RWPE2 (cell line): ENCODE measurements around the gene GAPDH.

Source experiments
- ATAC-seq: fragments of 200-7000 bp; cut with Tn5 transposase; 3 replicates; pipeline ENCODE4 v1.9.1; 2021; ENCODE audit warnings: low read depth
- DNase-seq: peaks from one replicate; pipeline ENCODE4 v3.0.0-alpha.2; 2020; ENCODE audit warnings: low spot score
- H3K27ac ChIP-seq: fragments of 450-650 bp; 2 replicates; pipeline ENCODE4 v1.5.1; 2017; ENCODE audit warnings: mild to moderate bottlenecking; ENCODE audit not compliant: poor library complexity, severe bottlenecking
- H3K27me3 ChIP-seq: fragments of 250-450 bp; sonication (Bioruptor Pico); 2 replicates; pipeline ENCODE4 v1.5.1; 2021; ENCODE audit warnings: mild to moderate bottlenecking, moderate library complexity; ENCODE audit not compliant: insufficient read depth, poor library complexity, severe bottlenecking
- H3K36me3 ChIP-seq: fragments of 250-450 bp; sonication (Bioruptor Pico); 2 replicates; pipeline ENCODE4 v1.5.1; 2020; ENCODE audit warnings: low read depth, mild to moderate bottlenecking, moderate library complexity
- H3K4me1 ChIP-seq: fragments of 250-450 bp; sonication (Bioruptor Pico); 2 replicates; pipeline ENCODE4 v1.5.1; 2021; ENCODE audit warnings: mild to moderate bottlenecking, moderate library complexity; ENCODE audit not compliant: insufficient read depth, poor library complexity, severe bottlenecking
- H3K4me3 ChIP-seq: fragments of 250-450 bp; sonication (Bioruptor Pico); 2 replicates; pipeline ENCODE4 v1.5.1; 2021; ENCODE audit warnings: mild to moderate bottlenecking, moderate library complexity; ENCODE audit not compliant: severe bottlenecking
- H3K9me3 ChIP-seq: fragments of 250-450 bp; sonication (Bioruptor Pico); 2 replicates; pipeline ENCODE4 v1.5.1; 2021; ENCODE audit warnings: mild to moderate bottlenecking, moderate library complexity; ENCODE audit not compliant: severe bottlenecking
- CTCF ChIP-seq: fragments of 450-650 bp; IDR thresholded peaks from one replicate; pipeline ENCODE4 v1.5.1; 2017; ENCODE audit warnings: mild to moderate bottlenecking, moderate library complexity; ENCODE audit not compliant: poor library complexity, severe bottlenecking

Gene GAPDH

GRCh38 chr12:6546016-6546415 lies 11.7 kb downstream of the GAPDH start:
- H3K27ac ChIP-seq, result no peak overlapping the region
- no peak for TF ChIP-seq CTCF
- H3K27me3 ChIP-seq, result no peaks in the 10 kb centered on the region
- no peaks in the 10 kb centered on the region for H3K36me3 ChIP-seq
- ATAC-seq, result no peak
- H3K4me1 ChIP-seq, result peaks cover 28% of the 10 kb centered on the region
- no peaks in the 10 kb centered on the region for H3K9me3 ChIP-seq
- no peak overlapping the region for H3K4me3 ChIP-seq
- DNase-seq, result no peak

- peak overlapping the region; percentile 25 for H3K4me3 ChIP-seq
- no peaks in the 10 kb centered on the region for H3K27me3 ChIP-seq
- H3K4me1 ChIP-seq, result peaks cover 40% of the 10 kb centered on the region
- no peaks in the 10 kb centered on the region for H3K36me3 ChIP-seq
- no peak for DNase-seq
- H3K27ac ChIP-seq, result peak overlapping the region; percentile 87
- ATAC-seq, result no peak
- TF ChIP-seq CTCF, result no peak
- H3K9me3 ChIP-seq, result no peaks in the 10 kb centered on the region
Observed at GRCh38 chr12:6547566-6547965, 13.2 kb downstream of the GAPDH start.

DNA sequence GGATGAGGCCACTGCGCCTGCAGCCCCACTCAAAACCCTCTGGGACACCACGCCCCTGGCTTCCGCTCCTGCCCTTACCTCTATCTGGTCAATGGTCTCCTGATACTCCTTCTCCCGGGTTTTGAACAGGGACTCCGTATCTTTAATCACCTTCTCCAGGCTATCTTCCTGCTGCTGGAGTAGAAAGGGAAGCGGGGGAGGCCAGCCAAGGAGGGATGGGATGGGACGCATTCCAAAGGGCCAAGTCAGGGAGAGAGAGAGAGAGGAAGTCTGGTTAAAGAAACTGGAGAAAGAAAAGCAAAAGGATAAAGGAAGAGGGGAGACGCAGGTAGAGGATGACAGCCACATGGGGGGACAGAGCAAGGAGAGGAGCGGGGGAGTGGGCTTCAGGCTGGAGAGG lies 13.7 kb downstream of the GAPDH start:
- no peak for TF ChIP-seq CTCF
- Histone ChIP-seq H3K9me3 (no peaks in the 10 kb centered on the region), H3K27me3 (no peaks in the 10 kb centered on the region), H3K27ac (peak overlapping the region; percentile 87), H3K4me1 (peaks cover 40% of the 10 kb centered on the region), H3K36me3 (no peaks in the 10 kb centered on the region), H3K4me3 (peak overlapping the region; percentile 25)
- ATAC-seq (peak; percentile 78), DNase-seq (no peak)

GRCh38 chr12:6548556-6548955 lies 14.2 kb downstream of the GAPDH start:
- Histone ChIP-seq H3K36me3 (no peaks in the 10 kb centered on the region), H3K27ac (peak overlapping the region; percentile 87), H3K4me1 (peaks cover 40% of the 10 kb centered on the region), H3K27me3 (no peaks in the 10 kb centered on the region), H3K4me3 (no peak overlapping the region), H3K9me3 (no peaks in the 10 kb centered on the region)
- DNase-seq, result no peak
- ATAC-seq, result no peak
- no peak for TF ChIP-seq CTCF

DNA sequence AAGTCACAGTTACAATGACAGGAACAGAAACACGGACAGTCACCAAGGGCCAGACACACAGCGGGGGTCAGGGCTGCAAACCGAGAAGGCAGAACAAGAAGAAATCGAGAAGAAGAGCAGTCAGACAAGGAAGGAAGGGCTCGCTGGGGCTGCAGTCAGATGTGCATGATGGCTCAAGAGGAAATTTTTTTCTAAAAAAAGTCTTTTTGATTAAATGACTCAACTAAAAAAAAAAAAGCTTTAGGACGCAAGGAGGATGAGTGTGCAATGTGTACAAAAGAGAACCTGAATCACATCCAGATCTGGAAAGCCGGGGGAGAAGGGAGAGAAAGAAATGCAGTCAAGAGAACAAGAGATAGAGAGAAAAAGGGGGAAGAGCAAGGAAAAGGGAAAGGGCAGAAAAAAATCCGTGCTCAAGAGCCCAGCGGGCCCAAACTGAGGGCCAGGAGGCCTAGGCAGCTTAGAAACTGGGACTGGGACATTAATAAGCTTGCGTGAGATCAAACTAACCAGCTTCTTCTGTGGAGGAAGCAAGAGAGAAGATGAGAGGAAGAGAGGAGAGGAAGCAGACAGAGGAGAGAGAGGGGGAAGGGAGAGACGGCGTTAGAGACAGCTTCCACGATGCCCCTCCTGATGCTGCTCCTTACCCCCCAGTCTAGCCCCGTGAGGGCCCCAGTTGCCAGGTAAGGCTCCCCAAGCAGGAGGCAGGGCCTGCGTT lies 14.8 kb downstream of the GAPDH start:
- H3K4me3 ChIP-seq, result no peak overlapping the region
- DNase-seq, result no peak
- H3K9me3 ChIP-seq, result no peaks in the 10 kb centered on the region
- peaks cover 40% of the 10 kb centered on the region for H3K4me1 ChIP-seq
- TF ChIP-seq CTCF, result no peak
- no peaks in the 10 kb centered on the region for H3K36me3 ChIP-seq
- H3K27me3 ChIP-seq, result no peaks in the 10 kb centered on the region
- ATAC-seq, result peak; percentile 16; the same call in 1 of the 3 replicates
- peak overlapping the region; percentile 87 for H3K27ac ChIP-seq
